ENCODE data around the gene LDB2.
"Not testable (repeated sequence)": the region's sequence is repeated elsewhere in the genome, so short reads cannot be mapped to it uniquely, and the experiment has no call there.

The LDB2 gene

DNA sequence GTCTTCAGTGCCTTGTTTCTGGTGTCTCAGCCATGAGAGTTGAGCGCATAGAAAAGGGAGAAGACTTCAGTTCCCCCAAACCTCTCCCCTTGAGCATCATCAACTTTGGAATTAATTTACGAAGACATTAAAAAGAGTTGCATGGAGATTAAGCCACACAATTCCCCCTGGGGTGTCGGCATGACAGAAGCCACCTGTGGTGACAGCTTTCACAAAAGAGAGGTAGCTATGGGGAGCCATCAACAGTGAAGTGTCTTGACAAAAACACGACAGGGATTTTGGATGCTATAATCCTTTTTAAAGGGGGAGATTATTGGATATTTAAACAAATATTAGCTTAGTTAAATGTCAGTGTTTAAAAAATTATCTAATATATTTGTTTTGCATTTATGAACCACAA, 307.6 kb downstream of the LDB2 start:
- DNase-seq = no peak

DNA sequence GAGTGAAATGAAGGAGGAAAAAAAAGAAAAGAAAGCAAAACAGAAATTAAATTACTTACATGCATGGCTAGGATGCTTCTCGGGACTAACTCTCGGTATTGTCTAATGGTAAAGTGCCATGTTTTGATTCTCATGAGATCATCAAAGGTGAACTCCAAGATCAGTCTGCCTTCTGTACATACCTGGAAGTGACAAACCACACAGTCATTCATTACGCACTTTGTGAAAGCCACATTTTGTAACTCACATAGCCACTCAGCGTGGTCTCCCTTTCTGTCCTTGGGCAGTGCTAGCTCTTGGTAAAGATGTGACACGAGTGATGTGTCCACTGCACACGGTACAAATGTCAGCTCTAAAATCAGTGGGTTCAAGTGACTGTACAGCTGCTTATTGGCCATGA, 309.8 kb downstream of the LDB2 start:
- no peak for DNase-seq

DNA sequence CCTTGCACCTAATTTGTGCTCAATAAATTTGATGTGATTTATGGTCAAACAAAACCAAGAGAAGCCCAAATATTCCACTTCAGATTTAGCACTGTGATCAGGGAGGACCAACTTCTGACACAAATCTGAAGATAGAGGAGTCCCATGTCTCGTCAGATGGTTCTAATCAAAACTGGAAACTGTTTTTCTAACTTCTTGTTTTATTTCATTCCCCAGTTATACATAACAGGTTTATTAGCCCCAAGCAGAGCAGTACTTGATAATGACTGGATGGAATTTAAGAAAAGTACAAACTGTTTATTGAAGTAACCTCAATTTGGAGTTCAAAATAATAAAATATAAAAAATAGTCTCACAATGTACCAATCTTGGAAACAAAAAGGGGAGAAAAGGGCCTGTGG, 310.3 kb downstream of the LDB2 start:
- no peak for DNase-seq

DNA sequence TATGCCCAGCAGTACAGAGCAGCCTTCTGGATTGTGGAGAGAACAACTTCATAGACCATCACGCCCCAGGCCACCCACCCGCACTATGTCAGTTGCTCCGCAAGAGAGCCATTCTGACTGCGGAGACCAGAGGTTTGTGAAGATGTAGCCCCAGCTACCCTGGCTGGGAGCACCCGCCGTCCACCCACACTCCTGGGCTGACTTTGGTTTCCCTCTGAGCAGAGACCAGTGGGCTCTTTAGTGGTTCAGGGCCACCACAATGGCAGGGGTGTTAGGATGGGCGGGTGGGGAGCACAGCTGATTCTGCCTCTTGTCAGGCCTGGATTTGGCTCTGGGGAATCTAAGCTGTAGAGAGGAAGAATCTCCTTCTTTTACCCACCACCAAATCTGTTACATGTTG, 313.4 kb downstream of the LDB2 start:
- DNase-seq = no peak

DNA sequence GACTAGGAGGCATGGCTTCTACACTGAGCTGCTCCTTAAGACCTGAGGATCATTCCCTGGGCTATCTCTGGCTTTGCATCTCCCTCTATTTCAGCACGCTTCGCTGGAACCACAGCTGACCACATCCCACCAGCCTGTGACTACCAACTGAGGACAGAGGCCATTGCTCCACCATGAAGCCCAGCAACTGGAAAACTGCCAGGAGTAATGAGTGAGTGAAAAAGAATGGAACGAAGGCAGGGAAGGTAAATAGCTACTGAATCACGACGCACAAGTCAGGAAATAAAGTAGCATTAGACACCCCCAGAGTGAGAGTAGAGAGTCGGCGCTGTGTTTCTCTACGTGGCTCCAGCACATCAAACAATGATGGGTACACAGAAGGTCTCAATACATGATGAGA, 314.7 kb downstream of the LDB2 start:
- DNase-seq = no peak

DNA sequence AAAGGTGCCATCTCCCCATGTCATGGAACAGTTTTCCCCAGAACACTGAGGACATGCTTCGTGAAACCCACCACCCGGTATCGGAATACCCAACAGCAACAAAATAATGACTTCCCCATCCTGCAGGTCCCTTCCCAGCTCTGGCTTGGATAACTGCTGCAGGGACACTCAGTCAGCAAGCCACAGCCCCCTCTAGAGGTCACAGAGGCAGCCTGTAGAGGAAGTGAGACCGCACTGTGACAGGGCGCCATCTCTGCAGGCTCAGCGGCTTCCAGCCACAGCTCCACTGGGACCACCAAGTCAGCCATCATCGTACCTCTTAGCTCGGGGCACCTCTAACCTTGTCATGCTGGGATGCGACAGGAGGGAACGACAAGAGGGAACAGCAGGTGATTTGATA, 315.9 kb downstream of the LDB2 start:
- DNase-seq = no peak

DNA sequence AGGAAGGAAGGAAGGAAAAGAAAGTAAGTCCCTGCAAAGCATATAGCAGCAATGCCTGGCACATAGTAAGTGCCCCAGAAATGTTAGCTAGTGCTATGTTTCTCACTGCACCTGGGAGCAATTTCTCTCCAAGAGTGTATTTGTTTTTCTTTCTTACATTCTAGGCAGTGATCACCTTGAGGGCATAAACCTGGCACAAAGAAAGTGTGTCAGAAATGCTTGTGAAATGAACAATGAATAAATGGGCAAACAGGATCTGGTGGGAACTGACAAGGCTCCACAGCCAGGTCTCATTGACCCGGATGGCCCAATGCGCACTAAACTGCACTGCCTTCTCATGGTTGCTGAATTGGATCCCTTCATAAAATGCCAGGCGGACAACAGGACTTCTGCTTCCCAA, 316.4 kb downstream of the LDB2 start:
- DNase-seq = no peak

DNA sequence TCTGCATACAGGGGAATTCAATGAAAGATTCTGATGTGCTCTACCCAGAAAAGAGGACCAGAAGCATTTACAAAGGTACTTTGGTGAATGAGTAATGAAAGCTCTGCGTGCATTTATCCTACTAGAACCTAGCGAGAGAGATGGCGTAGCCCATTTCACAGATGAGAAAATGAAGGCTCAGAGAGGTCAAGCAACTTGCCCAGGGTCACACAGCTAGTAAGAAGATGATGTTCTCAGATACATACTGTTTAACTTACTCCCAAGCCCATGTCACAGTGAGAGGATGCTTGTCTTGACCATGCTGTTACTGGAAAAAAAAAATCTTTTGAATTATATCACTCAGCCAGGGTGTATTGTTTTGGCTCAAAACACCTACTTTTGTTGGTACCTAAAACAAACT, 317.3 kb downstream of the LDB2 start:
- no peak for DNase-seq

DNA sequence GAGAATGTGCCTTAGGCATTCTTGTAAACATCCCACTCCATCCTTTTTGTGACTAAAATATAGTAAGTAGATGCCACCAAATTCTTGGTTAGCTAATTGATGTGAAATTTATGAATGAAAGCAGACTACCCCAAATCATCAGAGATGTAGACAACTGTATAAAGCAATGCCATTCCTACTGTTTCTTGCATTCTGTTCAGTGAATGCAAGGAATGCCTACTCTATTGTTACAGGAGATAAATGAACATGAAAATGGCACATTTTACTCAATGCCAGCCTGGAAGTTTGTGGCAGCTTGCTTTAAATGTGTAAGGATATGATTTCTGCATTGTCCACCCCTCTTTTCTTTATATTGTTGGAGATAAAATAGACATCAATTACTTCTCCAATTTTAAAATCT, 317.9 kb downstream of the LDB2 start:
- no peak for DNase-seq

DNA sequence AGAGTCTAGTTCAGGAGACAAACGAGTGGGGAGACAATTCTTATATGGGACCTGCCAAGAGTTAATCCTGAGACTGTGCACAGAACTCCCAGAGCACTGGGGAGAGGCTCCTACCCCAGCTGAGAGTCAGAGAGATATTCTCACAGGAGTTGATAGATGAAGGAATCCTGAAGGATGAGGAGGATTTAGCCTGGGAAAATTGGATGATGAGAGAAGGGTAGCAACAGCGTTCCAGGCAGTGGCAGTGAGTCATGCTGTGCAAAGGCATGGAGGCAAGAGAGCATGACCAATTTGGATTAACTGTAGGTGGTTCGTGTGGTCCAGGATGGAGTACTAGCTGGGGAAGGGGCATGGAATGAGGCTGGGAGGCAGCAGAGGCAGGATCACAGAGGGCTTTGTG, 318.6 kb downstream of the LDB2 start:
- DNase-seq = no peak

DNA sequence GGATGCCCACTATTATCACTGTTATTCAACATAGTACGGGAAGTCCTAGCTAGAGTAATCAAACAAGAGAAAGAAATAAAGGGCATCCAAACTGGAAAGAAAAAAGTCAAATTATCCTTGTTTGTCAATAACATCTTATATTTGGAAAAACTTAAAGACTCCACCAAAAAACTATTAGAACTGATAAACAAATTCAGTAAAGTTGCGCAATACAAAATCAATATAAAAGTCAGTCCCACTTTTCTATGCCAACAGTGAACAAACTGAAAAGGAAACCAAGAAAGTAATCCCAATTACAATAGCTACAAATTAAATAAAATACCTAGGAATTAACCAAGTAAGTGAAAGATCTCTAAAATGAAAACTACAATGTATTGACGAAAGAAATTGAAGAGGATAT, 321.3 kb downstream of the LDB2 start:
- no peak for DNase-seq

DNA sequence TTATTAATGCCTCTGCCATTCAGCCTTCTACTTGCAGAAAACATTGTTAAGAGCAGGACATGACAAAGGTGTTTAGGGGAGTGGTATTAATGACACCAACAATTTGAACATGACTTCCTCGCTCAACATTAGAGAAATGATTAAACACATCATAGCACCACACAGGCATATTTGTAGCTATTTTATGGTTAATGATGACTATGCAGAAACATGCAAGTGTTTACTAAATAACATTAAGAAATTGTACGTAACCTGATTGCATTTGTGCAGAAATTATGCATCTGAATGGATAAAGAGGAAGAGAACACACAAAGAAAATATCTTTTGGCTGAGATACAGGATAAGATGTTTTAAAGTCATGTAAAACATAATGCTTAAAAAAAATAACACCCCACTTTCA, 323.5 kb downstream of the LDB2 start:
- no peak for DNase-seq

DNA sequence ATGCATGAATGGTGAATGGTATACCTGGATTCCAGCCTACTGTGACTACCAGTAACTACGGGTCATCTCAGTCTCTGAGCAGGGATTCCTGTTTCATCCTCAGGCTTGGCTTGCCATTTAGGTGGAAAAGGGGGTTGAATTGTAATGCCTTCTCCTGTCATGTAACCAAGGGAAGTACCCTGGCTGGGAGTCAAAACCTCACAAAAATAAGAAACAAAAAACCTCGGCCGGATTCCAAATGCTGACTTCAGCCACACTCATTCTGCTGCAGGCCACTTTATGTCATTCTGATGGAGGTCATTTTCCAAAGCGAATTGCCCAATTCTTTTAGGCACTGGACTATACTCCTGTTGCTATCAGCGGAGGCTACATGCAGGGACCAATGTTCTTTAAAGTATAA, 324.7 kb downstream of the LDB2 start:
- DNase-seq = no peak

DNA sequence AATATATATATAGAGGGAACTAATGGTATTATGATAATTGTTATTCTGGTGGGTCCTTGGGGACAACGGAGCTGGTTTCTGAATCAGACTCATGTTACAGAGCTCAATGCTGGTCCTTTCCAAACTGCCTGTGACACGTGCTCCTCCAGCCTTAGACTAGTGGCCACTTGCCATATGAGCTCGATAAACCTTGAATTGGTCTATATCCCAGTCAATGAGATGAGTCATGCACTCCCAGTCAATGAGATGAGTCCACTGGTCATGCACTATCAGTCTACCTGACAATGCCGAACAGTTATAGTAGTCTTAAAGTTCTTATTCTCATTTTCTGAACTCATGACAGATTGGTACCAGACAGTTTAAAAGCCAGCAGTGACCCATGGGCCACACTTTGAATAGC, 325.2 kb downstream of the LDB2 start:
- no peak for DNase-seq

DNA sequence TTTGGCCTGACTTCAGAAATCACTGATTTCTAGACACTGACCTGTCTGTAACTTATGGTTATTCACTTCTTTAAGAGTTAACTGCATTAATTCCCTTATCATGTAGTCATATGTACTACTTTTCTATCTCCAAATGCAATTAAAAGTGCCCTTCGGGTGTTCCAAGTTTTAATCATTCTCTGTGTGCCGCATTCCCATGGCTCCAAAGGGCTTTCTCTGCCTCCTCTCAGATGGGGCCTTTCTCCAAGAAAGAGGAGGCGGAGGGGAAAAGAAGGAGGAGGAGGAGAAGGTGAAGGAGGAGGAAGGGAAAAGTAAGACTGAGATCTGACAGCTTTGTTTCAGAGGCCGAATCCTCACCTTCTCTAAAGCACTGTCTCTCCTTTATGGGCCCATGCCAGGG, 325.8 kb downstream of the LDB2 start:
- no peak for DNase-seq

DNA sequence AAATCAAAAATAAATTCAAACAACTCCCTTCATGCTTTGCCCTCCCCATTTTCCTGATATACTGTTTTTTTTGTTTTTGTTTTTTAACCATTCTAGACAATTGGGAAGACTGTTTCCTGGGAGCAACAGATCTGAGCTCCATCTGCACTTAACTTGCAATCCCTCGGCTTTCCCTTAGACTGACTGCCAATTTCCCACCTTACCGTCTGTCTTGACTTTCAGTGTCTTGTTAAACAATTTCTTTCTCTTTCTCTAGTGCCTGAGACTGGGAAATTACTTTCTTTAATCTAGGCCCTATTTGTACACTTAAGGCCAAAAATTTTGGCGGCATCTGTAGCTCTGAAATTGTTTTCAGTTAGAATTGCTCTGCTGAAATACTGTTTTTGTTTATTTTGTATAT, 326.3 kb downstream of the LDB2 start:
- no peak for DNase-seq

DNA sequence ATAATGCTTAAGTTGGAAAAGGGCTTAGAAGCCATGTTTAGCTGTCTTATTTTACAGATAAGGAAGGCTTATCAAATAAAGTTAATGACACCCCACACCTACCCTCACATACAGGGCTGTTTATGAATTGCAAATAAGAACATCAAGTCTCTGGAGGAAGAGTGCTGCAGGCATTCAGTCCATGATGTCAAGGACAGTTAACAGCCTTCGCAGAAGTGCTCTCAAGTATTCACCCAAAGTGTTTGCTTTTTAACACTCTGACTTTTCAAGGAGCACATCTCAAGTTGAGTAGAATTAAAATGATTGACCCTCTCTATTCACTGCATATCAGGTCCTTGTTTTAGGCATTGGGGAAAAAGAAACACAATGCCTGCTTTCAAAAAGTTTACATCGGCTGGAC, 328.7 kb downstream of the LDB2 start:
- no peak for DNase-seq

DNA sequence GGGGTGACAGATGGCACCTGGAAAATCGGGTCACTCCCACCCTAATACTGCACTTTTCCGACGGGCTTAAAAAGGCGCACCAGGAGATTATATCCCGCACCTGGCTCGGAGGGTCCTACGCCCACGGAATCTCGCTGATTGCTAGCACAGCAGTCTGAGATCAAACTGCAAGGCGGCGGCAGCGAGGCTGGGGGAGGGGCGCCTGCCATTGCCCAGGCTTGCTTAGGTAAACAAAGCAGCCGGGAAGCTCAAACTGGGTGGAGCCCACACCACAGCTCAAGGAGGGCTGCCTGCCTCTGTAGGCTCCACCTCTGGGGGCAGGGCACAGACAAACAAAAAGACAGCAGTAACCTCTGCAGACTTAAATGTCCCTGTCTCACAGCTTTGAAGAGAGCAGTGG, 341.1 kb downstream of the LDB2 start:
- not testable (repeated sequence) for DNase-seq

DNA sequence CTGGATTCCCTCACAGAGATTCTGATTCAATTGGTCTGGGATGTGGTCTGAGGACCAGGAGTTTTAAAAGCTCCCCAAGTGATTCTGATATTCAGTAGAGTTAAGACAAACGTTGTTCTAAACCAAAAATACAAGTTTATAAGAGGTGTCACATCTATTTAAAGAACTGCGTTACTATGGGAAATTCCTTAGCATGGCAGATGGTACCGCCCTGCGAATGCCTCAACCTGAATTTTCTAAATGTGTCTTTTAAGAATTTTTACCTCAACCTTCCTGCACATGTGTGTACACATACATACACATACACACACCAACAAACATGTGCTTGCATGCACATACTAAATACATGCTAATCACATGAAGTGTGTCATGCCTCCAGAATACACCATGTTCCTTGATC, 343.3 kb downstream of the LDB2 start:
- no peak for DNase-seq

DNA sequence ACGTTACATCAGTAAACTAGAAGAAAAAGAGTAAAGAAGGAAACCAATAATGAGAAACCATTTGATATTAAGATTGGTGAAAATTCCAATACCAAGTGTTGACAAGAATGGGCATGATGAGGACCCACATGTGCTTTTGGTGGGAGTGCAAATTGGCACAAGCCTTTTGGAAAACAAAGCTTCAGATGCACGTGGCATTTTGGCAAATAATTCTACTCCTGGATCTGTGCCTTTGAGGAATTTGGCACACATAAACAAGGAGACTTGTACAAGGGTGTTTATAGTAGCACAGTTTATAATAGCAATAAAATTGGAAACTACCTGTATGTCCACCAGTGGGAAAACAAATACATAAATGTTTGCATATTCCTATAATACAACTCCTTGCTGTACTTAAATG, 347.9 kb downstream of the LDB2 start:
- DNase-seq = no peak

DNA sequence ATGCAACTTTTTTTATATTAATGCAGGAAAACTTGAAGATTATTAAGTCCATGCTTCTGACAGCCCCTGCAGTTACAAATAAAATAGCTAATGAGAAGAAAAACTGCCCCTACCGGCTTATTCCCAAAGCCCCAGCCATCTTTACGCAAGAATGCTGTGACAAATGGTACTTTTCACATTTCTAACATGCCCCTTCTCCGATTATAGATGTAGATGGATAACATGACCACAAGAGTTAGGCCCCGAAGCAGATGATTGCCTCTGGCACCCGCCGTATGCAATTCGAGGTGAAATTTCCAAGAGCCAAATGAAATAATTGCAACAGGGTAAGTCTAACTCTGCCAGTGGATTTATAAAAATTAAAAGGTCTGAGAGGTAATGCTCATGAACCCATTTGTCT, 352.8 kb downstream of the LDB2 start:
- no peak for DNase-seq

DNA sequence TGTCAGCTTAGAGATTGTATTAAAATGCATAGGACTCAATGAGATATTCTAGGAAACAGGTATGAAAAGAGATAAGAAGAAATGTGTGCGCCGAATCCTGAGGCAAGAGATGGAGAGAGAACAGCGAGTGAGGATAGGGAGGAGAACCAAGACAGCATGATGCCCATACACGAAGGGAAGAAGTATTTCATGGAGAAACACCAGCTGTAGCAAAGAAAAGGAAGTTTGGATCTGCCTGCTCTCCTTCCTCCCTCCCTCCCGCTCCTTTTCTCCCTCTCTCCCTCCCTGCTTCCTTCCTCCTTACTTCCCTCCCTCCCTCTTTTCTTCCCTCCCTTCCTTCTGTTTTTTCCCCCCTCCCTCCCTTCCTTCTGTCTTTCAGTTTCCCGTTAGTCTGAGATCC, 353.6 kb downstream of the LDB2 start:
- DNase-seq = no peak

DNA sequence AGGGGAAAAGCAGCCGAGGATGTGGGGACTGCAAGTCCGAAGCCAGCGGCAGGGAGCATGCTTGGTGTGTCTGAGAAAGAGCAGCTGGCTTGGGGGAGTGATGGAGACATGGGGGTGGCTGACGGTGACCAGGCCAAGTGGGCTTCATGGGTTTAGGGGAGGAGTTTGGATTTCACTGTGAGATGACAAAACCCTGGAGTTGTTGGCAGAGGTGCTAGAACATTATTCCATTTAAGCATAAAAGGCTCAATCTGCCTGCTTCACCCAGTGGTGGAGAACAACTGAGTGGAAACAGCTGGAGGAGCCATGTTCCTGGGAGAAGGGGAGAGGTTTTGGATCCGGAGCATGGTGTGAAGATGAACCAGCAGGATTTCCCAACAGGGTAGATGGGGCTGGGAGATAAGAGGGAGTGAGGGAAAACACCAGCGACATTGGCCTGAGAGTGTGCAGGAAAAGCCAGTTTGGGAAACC, 354.2 kb downstream of the LDB2 start:
- DNase-seq = no peak

DNA sequence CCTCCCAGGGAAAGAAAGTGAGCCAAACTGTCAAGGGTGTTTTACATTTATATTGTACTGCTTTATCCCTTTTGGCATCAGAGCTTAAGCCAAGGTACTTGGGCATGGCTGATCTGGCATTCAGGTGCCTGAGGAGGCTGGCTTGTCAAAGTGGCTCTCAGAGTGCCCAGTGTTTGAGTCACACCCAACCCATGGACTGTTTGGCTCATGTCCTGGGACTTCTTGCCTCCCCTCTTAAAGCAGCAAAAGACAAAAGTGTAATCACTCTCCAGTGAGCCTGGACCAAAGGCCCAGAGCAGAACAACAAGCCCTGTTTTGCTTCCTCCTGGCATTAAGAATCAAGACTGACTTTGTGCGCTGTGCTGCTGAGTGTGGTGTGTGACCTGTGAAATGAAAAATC, 360.5 kb downstream of the LDB2 start:
- no peak for DNase-seq

DNA sequence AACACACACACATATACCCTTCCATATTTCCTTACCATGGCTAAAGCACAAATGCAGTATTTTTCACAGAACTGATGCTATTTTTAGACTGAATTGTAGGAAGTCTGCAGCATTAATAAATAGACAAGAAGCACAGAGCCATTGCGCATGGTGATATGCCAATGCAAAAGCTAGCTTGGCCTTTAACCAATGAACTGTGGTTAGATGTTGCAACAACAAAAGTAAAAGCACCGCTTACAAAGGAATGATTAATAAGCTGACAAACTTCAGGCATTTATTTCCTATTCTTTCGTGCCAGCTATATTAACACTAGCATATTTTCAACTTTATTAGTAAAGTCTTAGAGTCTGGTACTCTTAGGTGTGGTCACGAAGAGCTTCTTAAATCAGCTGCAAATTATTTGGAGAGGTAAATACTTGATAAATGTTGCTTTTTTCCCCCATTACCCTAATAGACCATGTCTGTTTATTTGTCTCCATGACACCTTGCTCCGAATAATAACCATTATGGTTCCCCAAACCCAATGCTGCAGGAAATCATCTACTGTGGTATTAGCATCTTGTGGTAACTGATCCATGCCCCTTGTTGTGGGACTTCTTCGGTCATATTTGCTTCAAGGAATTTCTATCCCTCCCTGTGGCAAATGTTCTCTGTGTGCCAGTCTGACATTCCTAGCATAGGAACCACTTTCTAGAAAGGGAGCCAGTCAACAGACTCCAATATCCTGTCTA, 366.0 kb downstream of the LDB2 start:
- no peak for DNase-seq

Measured in T-helper 9 cell (primary cell).